Central memory CD4-positive, alpha-beta T cell (primary cell): ENCODE results near the gene SLC9A5.

ENCODE experiments used
- DNase-seq: peaks from one replicate; pipeline ENCODE4 v3.0.0; 2022

The SLC9A5 gene

GRCh38 chr16:67282447-67282805 is 33.6 kb downstream of the SLC9A5 start:
- no peak for DNase-seq

GRCh38 chr16:67283039-67283825 is 34.5 kb downstream of the SLC9A5 start:
- no peak for DNase-seq

- DNase-seq = no peak
Measured at GRCh38 chr16:67283826-67284555, 35.2 kb downstream of the SLC9A5 start.

- DNase-seq = no peak
Measured at GRCh38 chr16:67284699-67285646, 36.2 kb downstream of the SLC9A5 start.

GRCh38 chr16:67286441-67287235 is 37.9 kb downstream of the SLC9A5 start:
- DNase-seq = no peak

GRCh38 chr16:67287960-67288359 is 39.2 kb downstream of the SLC9A5 start:
- no peak for DNase-seq

- no peak for DNase-seq
Measured at GRCh38 chr16:67291461-67291860, 42.7 kb downstream of the SLC9A5 start.

GRCh38 chr16:67294171-67294757 is 45.5 kb downstream of the SLC9A5 start:
- no peak for DNase-seq

- no peak for DNase-seq
Measured at GRCh38 chr16:67294938-67295361, 46.2 kb downstream of the SLC9A5 start.

GRCh38 chr16:67296420-67296819 is 47.6 kb downstream of the SLC9A5 start:
- no peak for DNase-seq

- no peak for DNase-seq
Measured at GRCh38 chr16:67298277-67298676, 49.5 kb downstream of the SLC9A5 start.

- DNase-seq = no peak
Measured at GRCh38 chr16:67299269-67299668, 50.5 kb downstream of the SLC9A5 start.

- no peak for DNase-seq
Measured at GRCh38 chr16:67301080-67301782, 52.5 kb downstream of the SLC9A5 start.

GRCh38 chr16:67302076-67302475 is 53.3 kb downstream of the SLC9A5 start:
- no peak for DNase-seq

- DNase-seq = no peak
Measured at GRCh38 chr16:67302970-67303369, 54.2 kb downstream of the SLC9A5 start.

GRCh38 chr16:67304020-67304419 is 55.2 kb downstream of the SLC9A5 start:
- no peak for DNase-seq

GRCh38 chr16:67305216-67306071 is 56.7 kb downstream of the SLC9A5 start:
- DNase-seq = no peak

- DNase-seq = no peak
Measured at GRCh38 chr16:67310561-67310960, 61.8 kb downstream of the SLC9A5 start.

- no peak for DNase-seq
Measured at GRCh38 chr16:67311607-67312488, 63.1 kb downstream of the SLC9A5 start.
